AG04450 (cell line): ENCODE data around the gene ST6GALNAC4. TPM values are rescaled to one million over a fixed set of nuclear protein-coding genes. Genes with fewer than 3 reads are reported as not detected.

ENCODE experiments used
- CTCF ChIA-PET: fragments of 300-600, 350-600 bp; formaldehyde crosslinking; extraction: SDS; loops from one replicate; lab custom pipeline; 2022; ENCODE audit warnings: antibody characterized with exemption, inconsistent platforms; lab: Charles Lee
- POLR2A ChIA-PET: fragments of 350-600 bp; formaldehyde crosslinking; extraction: SDS; loops from one replicate; lab custom pipeline; 2021; ENCODE audit warnings: antibody characterized with exemption, inconsistent platforms; lab: Yijun Ruan, JAX
- DNase-seq: peaks from one replicate; pipeline ENCODE4 v3.0.0-alpha.2; 2011; ENCODE audit warnings: low read depth, low spot score
- H3K27ac ChIP-seq: one replicate; pipeline ENCODE4 v1.5.1; 2012; ENCODE audit warnings: low read depth, low read length, control low read depth
- H3K27me3 ChIP-seq: one replicate; pipeline ENCODE4 v1.6.0; 2012; ENCODE audit warnings: low read length; ENCODE audit not compliant: control insufficient read depth, insufficient read depth
- H3K4me3 ChIP-seq: 2 replicates; pipeline ENCODE4 v1.5.1; 2011; ENCODE audit warnings: mild to moderate bottlenecking, low read depth, low read length, control low read depth
- H3K9me3 ChIP-seq: 2 replicates; pipeline ENCODE4 v1.5.1; 2012; ENCODE audit warnings: low read length; ENCODE audit not compliant: control insufficient read depth, insufficient read depth
- polyA plus RNA-seq: library from polyadenylated mRNA; depleted of rRNA; stranded (reverse); fragments of >200 nt; gene quantifications from 2 replicates; pipeline ENCODE4 v1.2.3, GENCODE V29; 2011
- TF ChIP-seq, protein P1 (sequence below): IDR thresholded peaks from 2 replicates; pipeline ENCODE4 v1.5.1; 2011; ENCODE audit warnings: low read depth, low read length, control low read depth, inconsistent platforms

Gene ST6GALNAC4
- polyA plus RNA-seq, 1 experiment, result 15.0 TPM

GRCh38 chr9:127947841-127948710, 31.2 kb upstream of the ST6GALNAC4 start:
- TF ChIP-seq, protein P1, sequence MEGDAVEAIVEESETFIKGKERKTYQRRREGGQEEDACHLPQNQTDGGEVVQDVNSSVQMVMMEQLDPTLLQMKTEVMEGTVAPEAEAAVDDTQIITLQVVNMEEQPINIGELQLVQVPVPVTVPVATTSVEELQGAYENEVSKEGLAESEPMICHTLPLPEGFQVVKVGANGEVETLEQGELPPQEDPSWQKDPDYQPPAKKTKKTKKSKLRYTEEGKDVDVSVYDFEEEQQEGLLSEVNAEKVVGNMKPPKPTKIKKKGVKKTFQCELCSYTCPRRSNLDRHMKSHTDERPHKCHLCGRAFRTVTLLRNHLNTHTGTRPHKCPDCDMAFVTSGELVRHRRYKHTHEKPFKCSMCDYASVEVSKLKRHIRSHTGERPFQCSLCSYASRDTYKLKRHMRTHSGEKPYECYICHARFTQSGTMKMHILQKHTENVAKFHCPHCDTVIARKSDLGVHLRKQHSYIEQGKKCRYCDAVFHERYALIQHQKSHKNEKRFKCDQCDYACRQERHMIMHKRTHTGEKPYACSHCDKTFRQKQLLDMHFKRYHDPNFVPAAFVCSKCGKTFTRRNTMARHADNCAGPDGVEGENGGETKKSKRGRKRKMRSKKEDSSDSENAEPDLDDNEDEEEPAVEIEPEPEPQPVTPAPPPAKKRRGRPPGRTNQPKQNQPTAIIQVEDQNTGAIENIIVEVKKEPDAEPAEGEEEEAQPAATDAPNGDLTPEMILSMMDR, result no peak
- ChIA-PET CTCF (interaction anchor here (0.6 to 2.8 kb wide), 3 partner anchors 78 to 287 kb away, joined by 4 to 14 read pairs (median 5); no protein-coding TSS in a partner anchor), POLR2A (no interaction called here)
- no peak overlapping the region for H3K27ac ChIP-seq
- no peaks in the 10 kb centered on the region for H3K27me3 ChIP-seq
- no peak for DNase-seq
- no peaks in the 10 kb centered on the region for H3K9me3 ChIP-seq
- H3K4me3 ChIP-seq, result no peak overlapping the region

DNA sequence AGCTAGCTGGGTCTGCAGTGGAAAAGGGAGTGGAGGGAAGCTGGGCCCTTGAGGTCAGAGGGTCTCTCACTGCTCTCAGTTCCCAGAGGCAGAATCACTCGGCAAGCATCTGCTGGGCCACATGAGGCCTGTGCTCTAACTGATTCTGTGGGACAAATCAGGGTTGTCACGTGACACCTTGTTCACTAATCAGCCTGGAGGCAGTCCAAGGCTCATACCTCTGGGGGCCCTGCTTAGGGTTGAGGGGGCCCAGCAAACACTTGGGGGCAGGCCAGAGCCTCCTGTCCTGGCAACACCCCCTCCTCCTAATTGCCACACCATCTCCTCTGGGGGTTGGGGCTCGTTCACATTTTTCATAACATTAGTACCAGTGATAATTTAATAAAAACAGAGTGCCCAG, 29.9 kb upstream of the ST6GALNAC4 start:
- ChIA-PET POLR2A (no interaction called here), CTCF (interaction anchor here (1.3 to 2.8 kb wide), 2 partner anchors 16 to 171 kb away, joined by 5 to 14 read pairs; no protein-coding TSS in a partner anchor)
- Histone ChIP-seq H3K27me3 (no peaks in the 10 kb centered on the region), H3K4me3 (no peak overlapping the region), H3K27ac (peak overlapping the region; percentile 31), H3K9me3 (no peaks in the 10 kb centered on the region)
- no peak for DNase-seq
- TF ChIP-seq, protein P1, result no peak

DNA sequence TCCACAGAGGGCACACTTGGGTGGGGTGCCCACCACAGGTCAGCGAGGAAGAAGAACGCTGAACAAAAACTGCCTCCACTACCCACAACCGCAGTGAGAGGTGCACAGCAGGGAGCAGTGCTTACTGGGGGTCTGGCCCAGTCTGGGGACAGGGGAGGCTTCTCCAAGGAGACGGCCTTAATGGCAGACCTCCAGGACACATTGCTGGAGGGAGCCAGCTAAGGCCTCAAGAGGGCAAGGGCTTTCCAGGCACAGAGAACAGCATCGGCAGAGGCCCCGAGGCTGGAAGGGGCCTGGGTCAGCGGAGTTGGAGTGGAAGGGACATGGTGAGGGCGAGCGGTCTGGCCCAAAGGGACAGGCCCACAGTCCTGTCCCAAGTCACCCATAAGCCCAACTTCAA, 29.1 kb upstream of the ST6GALNAC4 start:
- POLR2A ChIA-PET, result no interaction called here
- Histone ChIP-seq H3K27me3 (no peaks in the 10 kb centered on the region), H3K9me3 (no peaks in the 10 kb centered on the region), H3K27ac (no peak overlapping the region), H3K4me3 (no peak overlapping the region)
- TF ChIP-seq, protein P1, result no peak
- no peak for DNase-seq
- CTCF ChIA-PET, result interaction anchor here (1.3 to 2.8 kb wide), 2 partner anchors 17 to 172 kb away, joined by 5 to 14 read pairs; no protein-coding TSS in a partner anchor

DNA sequence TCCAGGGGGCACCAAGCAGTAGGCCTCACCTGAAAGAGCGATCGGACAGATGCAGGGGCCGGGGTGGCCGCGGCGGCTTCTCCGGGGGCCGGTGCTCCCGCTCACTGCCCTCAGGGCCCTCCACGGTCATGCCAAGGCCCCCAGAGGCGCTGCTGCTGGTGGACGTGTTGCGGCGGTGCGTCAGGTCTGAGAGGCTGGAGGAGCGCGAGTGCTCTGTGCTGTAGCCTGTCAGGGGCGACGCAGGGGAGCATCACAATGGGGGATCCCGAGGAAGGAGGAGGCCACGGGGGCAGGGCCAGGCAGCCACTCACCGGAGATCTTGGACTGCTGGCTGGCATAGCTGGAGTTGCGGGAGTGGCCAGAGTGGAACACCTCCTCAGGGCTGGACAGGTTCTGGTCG, 28.5 kb upstream of the ST6GALNAC4 start:
- POLR2A ChIA-PET, result no interaction called here
- TF ChIP-seq, protein P1, result no peak
- CTCF ChIA-PET, result interaction anchor here (4.0 kb wide), 1 partner anchor 171 kb away, joined by 85 read pairs; no protein-coding TSS in a partner anchor
- Histone ChIP-seq H3K9me3 (no peaks in the 10 kb centered on the region), H3K27me3 (no peaks in the 10 kb centered on the region), H3K27ac (no peak overlapping the region), H3K4me3 (no peak overlapping the region)
- no peak for DNase-seq

- no peak for DNase-seq
- no peaks in the 10 kb centered on the region for H3K9me3 ChIP-seq
- H3K4me3 ChIP-seq, result no peak overlapping the region
- TF ChIP-seq, protein P1, result no peak
- ChIA-PET CTCF (interaction anchor here (0.9 to 4.6 kb wide), 14 partner anchors 8 to 172 kb away, joined by 3 to 85 read pairs (median 14); no protein-coding TSS in a partner anchor), POLR2A (interaction anchor here (1.5 kb wide), 1 partner anchor 36 kb away, joined by 8 read pairs; the partner anchor contains the start of gene EEIG1)
- no peaks in the 10 kb centered on the region for H3K27me3 ChIP-seq
- H3K27ac ChIP-seq, result no peak overlapping the region
These were observed 27.9 kb upstream of the ST6GALNAC4 start for GRCh38 chr9:127944586-127945218.
